Colonic mucosa (tissue), 4 donors: ENCODE data around the gene RWDD2A. TPM values are rescaled to one million over a fixed set of nuclear protein-coding genes. Genes with fewer than 3 reads are reported as not detected.

Experiments used
- DNase-seq: peaks from one replicate; pipeline ENCODE4 v3.0.0-alpha.2; 2020
- H3K27ac ChIP-seq: fragments of 200-600 bp; one replicate; pipeline ENCODE4 v1.8.0; 2021
- H3K27me3 ChIP-seq: fragments of 200-600 bp; one replicate; pipeline ENCODE4 v1.8.0; 2021
- H3K36me3 ChIP-seq: fragments of 200-600 bp; one replicate; pipeline ENCODE4 v1.8.0; 2021
- H3K4me1 ChIP-seq: fragments of 200-600 bp; one replicate; pipeline ENCODE4 v1.8.0; 2021; ENCODE audit warnings: mild to moderate bottlenecking
- H3K4me3 ChIP-seq: fragments of 200-600 bp; one replicate; pipeline ENCODE4 v1.8.0; 2021
- H3K9ac ChIP-seq, 2 donors: one replicate each; pipeline ENCODE4 v1.7.0; 2013; ENCODE audit warnings: control low read depth in 2 of 2, low read depth in 2 of 2, low read length in 2 of 2
- H3K9me3 ChIP-seq: fragments of 200-600 bp; one replicate; pipeline ENCODE4 v1.8.0; 2021
- intact Hi-C: fragments of 100-400 bp; cut with DNase I; formaldehyde crosslinking; loops from one replicate; pipeline ENCODE4 v1.14.1; 2022
- total RNA-seq, 2 donors: library from RNA; stranded (reverse); fragmentation: NEBNext Ultra II Directional in 1 of 2; extraction: Animal tissue kit (Norgen Biotek cat#: 25700) in 1 of 2; gene quantifications; one replicate each; pipeline ENCODE4 v1.2.1, GENCODE V29; 2021
- TF ChIP-seq, protein P1 (sequence below): fragments of 200-600 bp; IDR thresholded peaks from one replicate; pipeline ENCODE4 v1.8.0; 2022; ENCODE audit warnings: antibody characterized with exemption, mild to moderate bottlenecking
- donor health status: healthy.
- donor health status: DM: no; HTN: no; CAD: no.
- donor health status: DM: no; HTN: no; CAD: no.

RWDD2A gene
- total RNA-seq, 2 donors from 2014 or later, result 2.1 to 4.6 TPM

DNA sequence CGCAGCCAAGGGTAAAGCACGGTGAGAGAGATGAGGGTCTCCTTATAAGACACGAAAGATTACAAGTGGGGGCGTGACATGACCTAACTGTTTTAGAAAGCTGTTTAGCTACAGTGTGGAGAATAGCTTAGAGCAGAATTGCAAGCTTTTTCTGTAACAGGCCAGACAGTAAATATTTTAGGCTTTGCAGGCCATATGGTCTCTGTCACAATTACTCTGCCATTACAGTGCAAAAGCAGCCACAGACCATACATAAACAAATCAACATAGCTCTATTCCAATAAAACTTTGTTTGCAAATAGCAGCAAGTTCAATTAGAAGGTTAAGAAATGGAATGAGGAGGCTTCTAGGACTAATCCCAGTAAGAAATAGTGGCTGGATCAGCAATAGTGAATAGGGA lies 16.9 kb upstream of the RWDD2A start:
- Histone ChIP-seq H3K9me3 (no peaks in the 10 kb centered on the region), H3K4me3 (no peak overlapping the region), H3K4me1 (no peaks in the 10 kb centered on the region), H3K27me3 (no peaks in the 10 kb centered on the region), H3K27ac (no peak overlapping the region), H3K36me3 (peaks cover 12% of the 10 kb centered on the region), H3K9ac (no peak overlapping the region)
- intact Hi-C loops, result no loop called here
- no peak for DNase-seq
- TF ChIP-seq, protein P1, sequence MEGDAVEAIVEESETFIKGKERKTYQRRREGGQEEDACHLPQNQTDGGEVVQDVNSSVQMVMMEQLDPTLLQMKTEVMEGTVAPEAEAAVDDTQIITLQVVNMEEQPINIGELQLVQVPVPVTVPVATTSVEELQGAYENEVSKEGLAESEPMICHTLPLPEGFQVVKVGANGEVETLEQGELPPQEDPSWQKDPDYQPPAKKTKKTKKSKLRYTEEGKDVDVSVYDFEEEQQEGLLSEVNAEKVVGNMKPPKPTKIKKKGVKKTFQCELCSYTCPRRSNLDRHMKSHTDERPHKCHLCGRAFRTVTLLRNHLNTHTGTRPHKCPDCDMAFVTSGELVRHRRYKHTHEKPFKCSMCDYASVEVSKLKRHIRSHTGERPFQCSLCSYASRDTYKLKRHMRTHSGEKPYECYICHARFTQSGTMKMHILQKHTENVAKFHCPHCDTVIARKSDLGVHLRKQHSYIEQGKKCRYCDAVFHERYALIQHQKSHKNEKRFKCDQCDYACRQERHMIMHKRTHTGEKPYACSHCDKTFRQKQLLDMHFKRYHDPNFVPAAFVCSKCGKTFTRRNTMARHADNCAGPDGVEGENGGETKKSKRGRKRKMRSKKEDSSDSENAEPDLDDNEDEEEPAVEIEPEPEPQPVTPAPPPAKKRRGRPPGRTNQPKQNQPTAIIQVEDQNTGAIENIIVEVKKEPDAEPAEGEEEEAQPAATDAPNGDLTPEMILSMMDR, result no peak

DNA sequence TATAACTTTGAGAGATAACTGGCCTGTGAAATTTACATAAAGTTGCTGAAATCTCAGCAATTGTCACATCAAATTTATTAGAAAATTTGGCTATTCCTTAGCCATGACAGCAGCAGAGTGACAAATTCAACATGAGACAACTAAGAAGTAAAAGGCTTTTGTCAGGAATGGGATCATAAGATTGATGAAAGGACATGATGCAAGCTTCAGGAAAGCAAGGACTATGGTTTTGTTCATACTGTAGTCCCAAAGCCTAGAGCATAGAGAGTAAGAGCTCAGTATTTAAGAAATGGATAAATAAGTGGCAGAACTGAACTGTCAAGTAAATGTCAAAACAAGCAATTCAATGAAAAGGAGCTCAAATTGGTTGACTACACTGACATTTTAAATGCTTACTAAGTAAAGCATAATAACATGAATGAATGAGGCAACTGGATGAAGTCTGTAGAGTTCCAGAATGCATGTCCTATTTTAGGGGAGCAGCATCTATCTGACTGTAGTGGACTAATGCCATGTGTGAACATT lies 12.7 kb upstream of the RWDD2A start:
- Histone ChIP-seq H3K9ac (no peak overlapping the region), H3K27me3 (no peaks in the 10 kb centered on the region), H3K9me3 (no peaks in the 10 kb centered on the region), H3K36me3 (peaks cover 3% of the 10 kb centered on the region), H3K4me1 (no peaks in the 10 kb centered on the region), H3K4me3 (no peak overlapping the region), H3K27ac (no peak overlapping the region)
- no peak for DNase-seq
- intact Hi-C loops, result no loop called here
- TF ChIP-seq, protein P1, result no peak

DNA sequence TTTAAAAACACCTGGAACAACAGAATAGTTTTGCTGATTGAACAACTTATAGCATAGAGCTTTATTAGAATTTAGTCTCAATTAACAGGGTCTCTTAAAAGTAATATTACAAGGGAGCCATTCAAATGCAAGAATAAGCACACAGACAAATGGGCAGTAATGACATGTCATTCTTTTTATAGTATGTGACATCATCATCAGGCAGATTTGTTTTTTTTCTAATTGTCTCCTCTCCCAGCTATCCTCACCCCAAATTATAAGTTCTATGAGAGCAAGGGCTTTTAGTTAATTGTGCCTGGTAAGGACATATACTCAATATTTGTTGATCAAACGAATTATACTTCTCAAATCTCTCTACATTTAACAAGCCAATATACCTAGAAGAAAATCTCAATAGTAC lies 11.0 kb upstream of the RWDD2A start:
- TF ChIP-seq, protein P1, result no peak
- no peak for DNase-seq
- Histone ChIP-seq H3K9ac (no peak overlapping the region), H3K4me1 (no peaks in the 10 kb centered on the region), H3K9me3 (no peaks in the 10 kb centered on the region), H3K4me3 (no peak overlapping the region), H3K27ac (no peak overlapping the region), H3K27me3 (no peaks in the 10 kb centered on the region), H3K36me3 (peaks cover 3% of the 10 kb centered on the region)
- intact Hi-C loops, result no loop called here

DNA sequence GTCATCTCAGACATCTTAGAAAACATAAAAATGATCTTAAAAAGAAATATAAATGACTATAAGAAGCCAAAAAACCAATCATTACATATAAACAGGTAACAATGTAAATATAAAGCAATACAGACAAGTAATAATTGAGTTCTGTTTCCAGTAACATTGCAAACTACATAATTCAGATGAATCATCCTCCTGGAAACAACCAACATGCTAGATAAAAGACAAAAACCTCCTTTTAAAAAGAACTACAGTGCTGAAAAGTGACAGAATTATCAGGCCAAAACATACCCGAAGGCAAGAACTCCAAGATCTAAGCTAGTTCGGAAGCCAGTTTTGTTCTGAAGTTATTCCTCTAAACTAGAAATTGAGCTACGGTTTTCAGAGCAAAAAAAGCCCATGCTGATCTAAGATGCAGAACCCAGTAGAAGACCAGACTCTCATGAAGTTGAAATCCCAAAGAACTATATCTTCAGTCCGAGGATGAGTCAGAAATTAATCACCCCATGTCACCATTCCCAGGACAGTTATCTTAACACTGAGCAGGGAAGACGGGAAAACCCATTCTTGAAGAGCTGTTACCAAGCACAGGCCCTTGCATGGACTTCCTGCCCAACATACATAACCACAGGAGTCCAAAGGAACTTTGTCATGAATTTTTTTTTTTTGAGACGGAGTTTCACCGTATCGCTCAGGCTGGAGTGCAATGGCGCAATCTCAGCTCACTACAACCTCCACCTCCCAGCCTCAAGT lies 9.9 kb upstream of the RWDD2A start:
- Histone ChIP-seq H3K36me3 (peaks cover 5% of the 10 kb centered on the region), H3K9ac (no peak overlapping the region), H3K9me3 (no peaks in the 10 kb centered on the region), H3K27ac (no peak overlapping the region), H3K27me3 (no peaks in the 10 kb centered on the region), H3K4me1 (no peaks in the 10 kb centered on the region), H3K4me3 (no peak overlapping the region)
- intact Hi-C loops, result no loop called here
- no peak for DNase-seq
- TF ChIP-seq, protein P1, result no peak

DNA sequence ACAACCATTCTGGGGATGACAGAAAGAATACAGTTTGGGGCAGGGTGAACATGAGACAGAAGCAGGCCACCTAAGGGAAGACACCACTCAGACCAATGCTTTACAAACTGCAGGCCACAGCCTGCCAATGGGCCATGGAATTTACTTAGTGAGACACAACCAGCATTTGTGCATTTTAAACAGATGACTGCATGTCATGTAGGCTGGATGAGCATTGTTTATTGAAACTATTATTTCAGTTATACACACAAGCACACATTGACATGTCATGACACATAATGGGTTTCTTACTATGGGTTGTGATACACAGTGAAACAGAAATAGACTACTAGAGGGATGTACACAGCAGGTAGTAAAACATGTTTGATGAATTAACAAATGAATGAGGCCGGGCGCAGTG lies 8.1 kb upstream of the RWDD2A start:
- H3K27me3 ChIP-seq, result no peaks in the 10 kb centered on the region
- H3K4me1 ChIP-seq, result no peaks in the 10 kb centered on the region
- peaks cover 9% of the 10 kb centered on the region for H3K36me3 ChIP-seq
- no peak for DNase-seq
- no peak overlapping the region for H3K9ac ChIP-seq
- TF ChIP-seq, protein P1, result no peak
- no peak overlapping the region for H3K4me3 ChIP-seq
- H3K9me3 ChIP-seq, result no peaks in the 10 kb centered on the region
- intact Hi-C loops, result no loop called here
- H3K27ac ChIP-seq, result no peak overlapping the region
